ENCODE measurements around the gene CCDC192. TPM values are rescaled to one million over a fixed set of nuclear protein-coding genes. Genes with fewer than 3 reads are reported as not detected.

Gene CCDC192
- total and polyA plus RNA-seq, 4 donors: not detected

DNA sequence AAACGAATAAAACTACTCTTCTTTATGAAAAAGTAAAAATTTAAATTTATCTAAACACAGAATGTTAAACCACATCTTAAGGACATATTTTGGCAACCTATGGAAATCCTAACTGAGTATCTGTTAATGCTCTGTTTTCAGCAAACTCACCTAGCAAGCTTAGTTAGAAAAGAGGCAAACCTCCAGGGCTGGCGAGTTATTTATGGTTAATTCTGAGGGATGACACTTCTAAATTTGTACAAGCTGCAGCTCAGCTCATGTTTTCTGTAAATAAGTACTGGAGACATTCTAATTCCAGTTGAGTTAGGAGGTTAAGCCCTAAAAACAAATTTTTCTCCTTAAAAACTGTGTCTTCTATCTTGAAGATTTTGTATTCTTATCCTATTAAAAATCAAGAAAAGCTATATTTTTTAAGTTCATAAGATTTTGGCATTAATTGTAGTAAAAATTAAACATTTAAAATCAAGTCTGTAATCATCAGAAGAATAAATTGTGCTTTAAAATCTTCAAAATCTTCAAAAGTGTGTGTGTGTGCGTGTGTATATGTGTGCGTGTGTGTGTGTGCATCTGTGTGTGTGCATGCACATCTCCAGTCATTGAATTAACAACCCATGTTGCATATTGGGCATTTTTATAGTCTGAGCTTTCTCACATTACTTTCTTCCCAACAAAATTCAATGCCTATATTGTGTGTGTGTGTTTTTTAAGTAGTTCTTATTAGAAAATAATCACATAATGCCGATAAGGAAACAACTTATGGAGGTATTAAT, 127.8 kb downstream of the CCDC192 start:
- Histone ChIP-seq H3K4me3 (ENCODE audit: low read length in 2 of 2) (no peak overlapping the region), H3K27ac (ENCODE audit: low read depth in 1 of 2, low read length in 2 of 2) (no peak overlapping the region), H3K36me3 (ENCODE audit: control insufficient read depth in 1 of 2, insufficient read depth in 2 of 2, low read length in 1 of 2) (no peaks in the 10 kb centered on the region), H3K4me1 (ENCODE audit: control insufficient read depth in 1 of 2, insufficient read depth in 2 of 2, low read length in 2 of 2) (no peaks in the 10 kb centered on the region), H3K9me3 (ENCODE audit: control insufficient read depth, low read length) (no peaks in the 10 kb centered on the region), H3K27me3 (ENCODE audit: control insufficient read depth in 1 of 2, insufficient read depth in 2 of 2, low read length in 1 of 2) (no peaks in the 10 kb centered on the region)
- intact Hi-C loops (cut with DNase I): no loop called here
- 91 to 92% methylated on average over 5 of the region's 5 CpGs for WGBS, 2 donors
- ATAC-seq (ENCODE audit: low FRiP score): no peak
- DNase-seq: no peak

DNA sequence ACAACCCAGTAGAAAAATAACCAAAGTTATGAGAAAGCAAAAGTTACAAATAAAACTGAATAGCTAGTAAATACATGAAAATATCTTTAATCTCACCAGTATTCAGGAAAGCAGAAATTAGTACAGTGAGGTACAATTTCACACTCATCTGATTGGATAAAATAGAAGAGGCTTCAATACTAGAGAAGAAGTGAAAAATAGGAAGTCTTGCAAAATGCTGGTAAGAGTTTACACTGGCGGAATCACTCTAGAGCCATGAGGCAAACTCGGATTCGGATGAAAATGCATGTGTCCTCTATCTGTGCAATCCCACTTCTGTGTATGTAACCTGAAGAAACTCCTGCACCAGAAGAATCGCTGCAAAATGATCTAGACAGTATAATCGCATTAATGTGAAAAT, 128.9 kb downstream of the CCDC192 start:
- H3K9me3 ChIP-seq (ENCODE audit: control insufficient read depth, low read length): no peaks in the 10 kb centered on the region
- H3K27me3 ChIP-seq (ENCODE audit: control insufficient read depth in 1 of 2, insufficient read depth in 2 of 2, low read length in 1 of 2): no peaks in the 10 kb centered on the region
- H3K36me3 ChIP-seq (ENCODE audit: control insufficient read depth in 1 of 2, insufficient read depth in 2 of 2, low read length in 1 of 2): no peaks in the 10 kb centered on the region
- H3K4me1 ChIP-seq (ENCODE audit: control insufficient read depth in 1 of 2, insufficient read depth in 2 of 2, low read length in 2 of 2): no peaks in the 10 kb centered on the region
- ATAC-seq (ENCODE audit: low FRiP score) (no peak), DNase-seq (no peak)
- intact Hi-C loops (cut with DNase I): no loop called here
- H3K4me3 ChIP-seq (ENCODE audit: low read length in 2 of 2): no peak overlapping the region
- H3K27ac ChIP-seq (ENCODE audit: low read depth in 1 of 2, low read length in 2 of 2): no peak overlapping the region
- WGBS, 2 donors: 88 to 91% methylated on average over 5 of the region's 5 CpGs

DNA sequence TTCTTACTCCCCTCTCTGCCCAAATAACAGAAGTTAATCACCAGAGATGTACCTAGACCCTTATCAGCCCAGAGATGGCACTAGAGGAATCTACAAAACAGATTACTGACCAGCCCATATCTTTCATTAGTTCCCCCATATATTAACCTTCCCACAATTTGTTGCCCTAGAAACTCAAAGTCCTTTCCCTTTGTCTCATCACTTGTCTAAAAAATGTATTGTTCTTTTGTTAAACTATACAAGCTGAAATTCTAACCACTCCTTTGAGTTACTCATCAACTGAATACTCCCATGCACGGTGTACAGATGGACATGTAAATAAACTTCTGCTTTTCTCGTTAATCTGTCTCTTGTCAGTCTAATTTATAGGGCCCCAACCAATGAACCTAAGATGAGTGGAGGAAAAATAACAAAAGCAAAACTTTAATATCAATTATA, 130.9 kb downstream of the CCDC192 start:
- Histone ChIP-seq H3K9me3 (ENCODE audit: control insufficient read depth, low read length) (no peaks in the 10 kb centered on the region), H3K27ac (ENCODE audit: low read depth in 1 of 2, low read length in 2 of 2) (no peak overlapping the region), H3K4me1 (ENCODE audit: control insufficient read depth in 1 of 2, insufficient read depth in 2 of 2, low read length in 2 of 2) (no peaks in the 10 kb centered on the region), H3K4me3 (ENCODE audit: low read length in 2 of 2) (no peak overlapping the region), H3K27me3 (ENCODE audit: control insufficient read depth in 1 of 2, insufficient read depth in 2 of 2, low read length in 1 of 2) (no peaks in the 10 kb centered on the region), H3K36me3 (ENCODE audit: control insufficient read depth in 1 of 2, insufficient read depth in 2 of 2, low read length in 1 of 2) (no peaks in the 10 kb centered on the region)
- intact Hi-C loops (cut with DNase I): no loop called here
- no peak for DNase-seq
- 38 to 45% methylated on average over 2 of the region's 2 CpGs for WGBS, 2 donors
- ATAC-seq (ENCODE audit: low FRiP score): no peak

DNA sequence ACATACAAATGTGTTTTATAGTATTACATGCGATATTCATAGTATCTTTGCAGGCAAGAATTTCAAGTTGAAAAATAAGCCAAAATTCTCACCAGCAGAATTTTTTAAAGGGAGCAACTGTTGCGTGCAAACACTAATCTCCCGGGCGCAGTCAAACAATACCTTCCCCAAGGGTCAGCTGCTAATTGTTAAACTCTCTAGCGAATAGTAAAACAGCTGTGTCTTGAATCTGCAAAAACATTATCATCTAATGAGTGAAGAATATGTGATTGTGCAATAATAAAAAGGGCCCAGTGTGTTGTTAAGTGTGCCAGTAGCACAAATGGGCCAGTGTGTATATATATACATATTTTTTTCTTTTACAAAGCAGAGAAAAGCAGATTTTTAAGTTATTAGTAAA, 131.4 kb downstream of the CCDC192 start:
- WGBS, 2 donors: 59 to 73% methylated on average over 5 of the region's 5 CpGs
- intact Hi-C loops (cut with DNase I): no loop called here
- Histone ChIP-seq H3K4me1 (ENCODE audit: control insufficient read depth in 1 of 2, insufficient read depth in 2 of 2, low read length in 2 of 2) (no peaks in the 10 kb centered on the region), H3K36me3 (ENCODE audit: control insufficient read depth in 1 of 2, insufficient read depth in 2 of 2, low read length in 1 of 2) (no peaks in the 10 kb centered on the region), H3K27me3 (ENCODE audit: control insufficient read depth in 1 of 2, insufficient read depth in 2 of 2, low read length in 1 of 2) (no peaks in the 10 kb centered on the region), H3K9me3 (ENCODE audit: control insufficient read depth, low read length) (no peaks in the 10 kb centered on the region), H3K4me3 (ENCODE audit: low read length in 2 of 2) (no peak overlapping the region), H3K27ac (ENCODE audit: low read depth in 1 of 2, low read length in 2 of 2) (no peak overlapping the region)
- DNase-seq (no peak), ATAC-seq (ENCODE audit: low FRiP score) (no peak)

DNA sequence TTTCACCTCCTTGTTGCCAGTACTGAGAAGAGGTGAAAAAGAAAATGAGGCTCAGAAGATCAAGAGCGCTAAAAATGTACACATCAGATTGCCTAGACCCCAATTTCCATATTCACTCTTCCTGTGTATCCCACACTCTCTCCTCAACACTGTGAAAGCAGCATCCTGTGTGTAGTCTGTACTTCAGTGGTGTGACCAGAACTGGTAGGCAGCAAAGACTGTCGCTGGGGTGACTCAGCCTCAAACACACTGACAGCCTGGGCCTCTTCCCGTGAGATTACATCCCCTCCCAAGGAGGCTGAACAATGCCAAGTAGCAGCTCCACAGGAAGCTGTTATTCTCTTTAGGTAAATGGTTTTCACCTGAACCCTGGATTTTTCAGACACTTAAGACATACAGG, 135.5 kb downstream of the CCDC192 start:
- ATAC-seq (ENCODE audit: low FRiP score): no peak
- no peaks in the 10 kb centered on the region for H3K27me3 ChIP-seq (ENCODE audit: control insufficient read depth in 1 of 2, insufficient read depth in 2 of 2, low read length in 1 of 2)
- H3K9me3 ChIP-seq (ENCODE audit: control insufficient read depth, low read length): no peaks in the 10 kb centered on the region
- no peaks in the 10 kb centered on the region for H3K4me1 ChIP-seq (ENCODE audit: control insufficient read depth in 1 of 2, insufficient read depth in 2 of 2, low read length in 2 of 2)
- H3K4me3 ChIP-seq (ENCODE audit: low read length in 2 of 2): no peak overlapping the region
- 63 to 69% methylated on average over 3 of the region's 3 CpGs for WGBS, 2 donors
- intact Hi-C loops (cut with DNase I): no loop called here
- no peaks in the 10 kb centered on the region for H3K36me3 ChIP-seq (ENCODE audit: control insufficient read depth in 1 of 2, insufficient read depth in 2 of 2, low read length in 1 of 2)
- no peak overlapping the region for H3K27ac ChIP-seq (ENCODE audit: low read depth in 1 of 2, low read length in 2 of 2)
- no peak for DNase-seq

DNA sequence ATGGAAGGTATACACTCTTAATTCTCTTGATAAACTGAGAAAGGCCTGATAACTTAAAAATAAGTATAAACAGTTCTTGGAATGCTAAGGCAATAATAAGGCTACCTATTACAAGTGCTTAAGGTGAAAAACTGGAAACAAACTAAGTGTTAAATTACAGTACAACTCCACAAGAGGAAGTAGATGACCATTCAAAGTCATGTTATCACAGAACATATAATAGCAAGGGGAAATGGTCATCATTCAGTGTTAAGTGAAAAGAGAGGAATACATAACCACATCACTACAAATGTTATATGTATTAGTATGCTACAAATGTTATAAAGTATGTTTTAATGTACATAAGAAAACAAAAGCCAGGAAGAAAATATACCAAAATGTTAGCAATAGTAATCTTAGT, 135.9 kb downstream of the CCDC192 start:
- no peaks in the 10 kb centered on the region for H3K9me3 ChIP-seq (ENCODE audit: control insufficient read depth, low read length)
- H3K36me3 ChIP-seq (ENCODE audit: control insufficient read depth in 1 of 2, insufficient read depth in 2 of 2, low read length in 1 of 2): no peaks in the 10 kb centered on the region
- DNase-seq (no peak), ATAC-seq (ENCODE audit: low FRiP score) (no peak)
- H3K27ac ChIP-seq (ENCODE audit: low read depth in 1 of 2, low read length in 2 of 2): no peak overlapping the region
- H3K4me1 ChIP-seq (ENCODE audit: control insufficient read depth in 1 of 2, insufficient read depth in 2 of 2, low read length in 2 of 2): no peaks in the 10 kb centered on the region
- no peak overlapping the region for H3K4me3 ChIP-seq (ENCODE audit: low read length in 2 of 2)
- no peaks in the 10 kb centered on the region for H3K27me3 ChIP-seq (ENCODE audit: control insufficient read depth in 1 of 2, insufficient read depth in 2 of 2, low read length in 1 of 2)
- intact Hi-C loops (cut with DNase I): no loop called here

DNA sequence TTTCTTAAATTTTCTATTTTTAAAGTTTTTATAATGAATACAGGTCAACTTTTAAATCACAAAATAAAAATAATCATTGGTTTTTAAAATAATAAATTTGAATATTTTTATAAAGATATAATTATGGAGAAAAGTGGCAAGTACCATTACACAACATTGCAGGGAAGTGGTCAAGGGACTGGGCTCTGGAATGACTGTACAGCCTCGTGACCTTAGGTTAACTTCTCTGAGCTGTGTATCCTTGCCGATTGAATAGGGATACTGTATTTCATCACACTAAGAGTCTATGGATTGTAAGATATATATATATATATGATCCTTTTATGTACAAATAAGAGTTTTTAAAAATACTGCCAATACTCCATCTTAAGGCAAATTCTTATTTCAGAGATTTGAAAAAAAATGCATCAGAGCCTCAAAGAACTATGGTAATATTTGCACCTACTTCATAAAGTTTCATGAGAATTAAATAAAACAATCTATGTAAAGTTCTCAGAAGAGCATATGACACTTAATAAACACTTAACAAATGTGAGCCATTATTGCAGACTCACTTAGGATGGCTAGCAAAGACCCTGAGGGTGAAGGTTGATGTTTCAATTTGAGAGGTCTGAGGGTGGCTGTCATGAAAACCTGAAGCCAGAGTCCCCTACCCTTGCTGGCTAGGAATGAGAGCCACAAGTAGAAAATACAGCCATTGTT, 136.5 kb downstream of the CCDC192 start:
- H3K4me1 ChIP-seq (ENCODE audit: control insufficient read depth in 1 of 2, insufficient read depth in 2 of 2, low read length in 2 of 2): no peaks in the 10 kb centered on the region
- H3K4me3 ChIP-seq (ENCODE audit: low read length in 2 of 2): no peak overlapping the region
- H3K36me3 ChIP-seq (ENCODE audit: control insufficient read depth in 1 of 2, insufficient read depth in 2 of 2, low read length in 1 of 2): no peaks in the 10 kb centered on the region
- intact Hi-C loops (cut with DNase I): no loop called here
- H3K27ac ChIP-seq (ENCODE audit: low read depth in 1 of 2, low read length in 2 of 2): no peak overlapping the region
- WGBS, 2 donors: 87 to 91% methylated on average over 2 of the region's 2 CpGs
- ATAC-seq (ENCODE audit: low FRiP score) (no peak), DNase-seq (no peak)
- no peaks in the 10 kb centered on the region for H3K9me3 ChIP-seq (ENCODE audit: control insufficient read depth, low read length)
- no peaks in the 10 kb centered on the region for H3K27me3 ChIP-seq (ENCODE audit: control insufficient read depth in 1 of 2, insufficient read depth in 2 of 2, low read length in 1 of 2)

DNA sequence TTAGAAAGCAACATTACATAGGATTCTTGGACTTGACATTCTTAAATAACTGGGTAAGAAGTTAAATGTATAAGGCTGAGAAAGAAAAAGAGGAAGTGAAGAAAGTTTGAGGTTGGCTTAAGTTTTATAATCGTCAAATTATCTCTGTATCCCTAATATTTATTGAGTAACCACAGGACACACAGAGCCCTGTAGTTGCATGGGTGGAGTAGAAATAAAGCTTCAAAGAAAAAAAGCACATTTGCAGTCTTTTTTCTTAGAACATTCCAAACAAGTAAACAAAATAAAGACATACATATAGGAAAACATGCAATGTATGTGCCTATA, 137.0 kb downstream of the CCDC192 start:
- DNase-seq (no peak), ATAC-seq (ENCODE audit: low FRiP score) (no peak)
- H3K4me1 ChIP-seq (ENCODE audit: control insufficient read depth in 1 of 2, insufficient read depth in 2 of 2, low read length in 2 of 2): no peaks in the 10 kb centered on the region
- no peak overlapping the region for H3K27ac ChIP-seq (ENCODE audit: low read depth in 1 of 2, low read length in 2 of 2)
- WGBS, 2 donors: 69 to 71% methylated on average over 1 of the region's 1 CpG
- no peaks in the 10 kb centered on the region for H3K36me3 ChIP-seq (ENCODE audit: control insufficient read depth in 1 of 2, insufficient read depth in 2 of 2, low read length in 1 of 2)
- no peaks in the 10 kb centered on the region for H3K27me3 ChIP-seq (ENCODE audit: control insufficient read depth in 1 of 2, insufficient read depth in 2 of 2, low read length in 1 of 2)
- intact Hi-C loops (cut with DNase I): no loop called here
- no peak overlapping the region for H3K4me3 ChIP-seq (ENCODE audit: low read length in 2 of 2)
- no peaks in the 10 kb centered on the region for H3K9me3 ChIP-seq (ENCODE audit: control insufficient read depth, low read length)

DNA sequence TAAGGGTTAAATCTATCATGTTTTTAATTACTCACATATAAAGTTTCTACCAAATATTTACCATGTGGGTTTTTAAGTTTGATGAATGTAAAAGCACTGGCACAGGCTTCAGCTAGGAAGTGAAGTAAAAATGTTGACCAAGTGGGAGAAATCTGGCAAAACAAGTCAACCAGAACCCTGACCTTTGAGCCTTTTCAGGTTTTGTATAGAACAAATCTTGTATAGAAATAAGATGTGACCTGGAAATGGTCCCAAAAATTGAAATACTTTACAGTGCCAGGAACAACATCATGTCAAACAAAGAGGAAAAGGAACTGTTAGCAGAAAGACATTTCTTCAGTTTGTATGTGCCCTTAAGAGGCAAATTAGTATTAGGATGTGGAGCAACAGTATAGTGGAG, 137.6 kb downstream of the CCDC192 start:
- intact Hi-C loops (cut with DNase I): no loop called here
- Histone ChIP-seq H3K36me3 (ENCODE audit: control insufficient read depth in 1 of 2, insufficient read depth in 2 of 2, low read length in 1 of 2) (no peaks in the 10 kb centered on the region), H3K27me3 (ENCODE audit: control insufficient read depth in 1 of 2, insufficient read depth in 2 of 2, low read length in 1 of 2) (no peaks in the 10 kb centered on the region), H3K9me3 (ENCODE audit: control insufficient read depth, low read length) (no peaks in the 10 kb centered on the region), H3K4me1 (ENCODE audit: control insufficient read depth in 1 of 2, insufficient read depth in 2 of 2, low read length in 2 of 2) (no peaks in the 10 kb centered on the region), H3K27ac (ENCODE audit: low read depth in 1 of 2, low read length in 2 of 2) (no peak overlapping the region), H3K4me3 (ENCODE audit: low read length in 2 of 2) (no peak overlapping the region)
- ATAC-seq (ENCODE audit: low FRiP score) (no peak), DNase-seq (no peak)
